SU-DHL-6 (cell line): Measurements from ENCODE around the gene CLPX.

Experiments
- CTCF ChIP-seq: fragments of 200-600 bp; sonication (generic); IDR thresholded peaks from one replicate; pipeline ENCODE4 v1.5.1; 2017; ENCODE audit warnings: antibody characterized with exemption, mild to moderate bottlenecking, low read length, moderate library complexity; ENCODE audit not compliant: insufficient read depth, poor library complexity, severe bottlenecking
- EZH2phosphoT487 ChIP-seq: fragments of 200-600 bp; sonication (generic), shearing (Covaris generic); conservative IDR thresholded peaks from 2 replicates; pipeline ENCODE4 v1.6.1; 2018; ENCODE audit warnings: mild to moderate bottlenecking, antibody characterized with exemption, low read length, moderate library complexity, mixed read lengths

DNA sequence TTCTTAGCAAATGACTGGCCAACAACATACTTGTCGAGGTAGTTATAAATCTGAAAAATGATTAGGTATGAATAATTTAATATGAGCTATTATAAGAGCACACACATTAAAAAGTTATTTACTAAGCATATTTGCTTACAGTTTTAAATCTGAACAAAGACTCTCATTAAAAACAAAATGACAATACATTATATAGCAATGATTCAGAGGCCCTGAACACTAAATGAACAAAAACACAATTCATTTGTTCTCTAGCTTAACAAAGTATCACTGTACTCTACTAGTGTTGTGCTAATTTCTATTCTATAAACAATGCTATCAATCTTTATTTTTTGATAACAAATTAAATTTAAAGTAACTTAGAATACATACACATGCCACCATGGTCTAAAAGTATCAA, 21.0 kb downstream of the CLPX start:
- no peak for TF ChIP-seq CTCF
- no peak for TF ChIP-seq EZH2phosphoT487
